GM19455 (cell line): ENCODE data around the gene DDX5.

Experiments used
- ATAC-seq: cut with Tn5 transposase; IDR thresholded peaks from one replicate; pipeline ENCODE4 v1.9.1; 2021; ENCODE audit not compliant: unreplicated experiment

DDX5 gene

DNA sequence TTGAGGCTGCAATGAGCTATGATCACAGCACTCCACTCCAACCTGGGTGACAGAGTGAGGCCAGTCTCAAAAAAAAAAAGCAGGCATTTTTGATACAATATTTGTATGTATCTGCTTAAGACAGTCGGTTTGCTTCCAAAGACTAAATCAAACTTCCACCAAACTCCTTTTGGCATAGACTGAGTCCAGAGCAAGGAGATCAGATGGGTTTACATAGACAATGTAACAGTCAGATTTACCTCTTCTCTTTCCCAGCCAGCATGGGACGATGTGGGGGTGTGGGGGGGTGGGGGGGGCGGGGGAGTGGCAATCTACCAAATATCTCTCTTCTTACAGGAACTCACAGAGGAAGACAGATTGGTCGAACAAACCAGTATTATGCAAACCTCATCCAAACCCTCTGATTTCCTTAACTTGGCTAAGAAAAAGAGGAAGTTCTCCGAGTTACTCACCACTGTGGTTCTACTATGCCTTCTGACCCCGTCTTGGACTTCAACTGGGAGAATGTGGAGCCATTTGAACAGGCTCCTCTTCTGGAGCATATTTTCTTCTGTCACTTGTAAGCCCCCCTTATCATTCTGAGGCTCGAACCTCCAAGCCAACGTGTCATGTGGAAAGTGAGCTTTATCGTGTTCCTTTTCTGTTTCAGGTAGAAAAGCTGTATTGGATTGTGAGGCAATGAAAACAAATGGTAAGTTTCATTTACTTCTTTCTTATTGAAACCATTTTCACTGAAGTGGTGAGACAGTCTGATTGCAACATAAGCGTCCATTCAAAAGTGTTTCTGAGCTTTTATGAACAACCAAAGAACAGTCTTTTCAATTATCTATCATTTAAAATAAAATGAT is 57.2 kb downstream of the DDX5 start, which contains the start of gene MILR1:
Gene MILR1 (plus strand): TSS at position 451 of the 848 bp plus-strand sequence. CDS start 54 bp downstream, at position 505.
- no peak for ATAC-seq
